Fibroblast of the aortic adventitia (primary cell): ENCODE results near the gene DNMT1. TPM values are rescaled to one million over a fixed set of nuclear protein-coding genes. Genes with fewer than 3 reads are reported as not detected.

Experiments
- DNase-seq: peaks from one replicate; pipeline ENCODE4 v3.0.0-alpha.2; 2010; ENCODE audit warnings: low read depth
- H3K4me3 ChIP-seq: 2 replicates; pipeline ENCODE4 v1.5.1; 2011; ENCODE audit warnings: low read depth, mild to moderate bottlenecking, control low read depth, low read length, moderate library complexity
- CTCF ChIP-seq: IDR thresholded peaks from 2 replicates; pipeline ENCODE4 v1.5.1; 2011; ENCODE audit warnings: mild to moderate bottlenecking, low read length, control low read depth, inconsistent platforms; ENCODE audit not compliant: insufficient read depth
- total RNA-seq: library from RNA; depleted of rRNA; stranded (reverse); fragments of >200 nt; gene quantifications from 2 replicates; pipeline ENCODE4 v1.2.3, GENCODE V29; 2012; ENCODE audit warnings: low replicate concordance

The DNMT1 gene
- total RNA-seq, 1 donor = 116 TPM

DNA sequence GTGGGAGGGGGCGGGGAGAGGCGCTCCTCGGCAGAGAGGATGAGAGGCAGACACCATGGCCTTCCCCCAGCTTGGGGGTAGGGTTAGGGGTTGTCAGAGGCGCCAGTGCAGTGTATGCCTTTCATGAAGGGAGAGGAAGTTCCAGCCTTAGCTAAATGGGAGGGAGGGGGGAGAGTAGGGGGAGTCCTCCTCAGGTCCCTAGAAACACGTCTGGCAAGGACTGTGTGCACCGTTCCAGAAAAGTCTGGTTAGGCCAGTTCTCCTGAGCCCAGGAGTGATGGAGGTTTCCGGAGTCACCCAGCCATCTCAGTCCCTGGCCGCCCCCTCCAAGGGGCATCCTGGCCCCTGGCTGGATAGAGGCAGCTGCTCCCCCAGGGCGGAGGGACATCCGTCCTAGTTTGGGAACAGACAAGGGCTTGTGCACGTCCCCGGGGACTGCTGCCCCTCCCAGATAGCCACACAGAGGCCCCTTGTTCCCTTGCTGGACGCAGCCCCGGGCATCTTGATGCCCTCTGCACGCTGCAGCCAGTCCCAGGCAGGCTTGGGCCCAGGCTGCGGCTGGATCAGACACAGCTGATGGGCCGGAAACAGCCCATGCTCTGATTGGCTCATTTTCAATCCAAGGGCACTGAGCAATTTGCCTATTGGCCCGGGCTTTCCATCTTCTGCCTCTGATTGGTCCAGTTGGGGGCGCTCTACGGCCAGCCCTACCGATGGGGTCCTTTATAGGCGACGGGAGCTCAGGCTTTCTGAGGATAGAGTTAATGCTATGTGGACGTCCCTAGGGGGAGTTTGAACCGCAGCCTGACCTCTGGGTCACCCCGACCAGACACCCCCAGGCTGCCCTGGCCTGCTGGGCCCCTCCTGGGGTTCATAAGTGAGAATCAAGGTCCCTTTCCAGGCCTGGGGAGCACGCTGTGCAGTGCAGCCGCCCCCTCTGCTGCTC lies 32.5 kb upstream of the DNMT1 start:
- TF ChIP-seq CTCF = peak; percentile 4
- H3K4me3 ChIP-seq = peak overlapping the region; percentile 26
- DNase-seq = peak; percentile 55

GRCh38 chr19:10226376-10227025 lies 31.7 kb upstream of the DNMT1 start:
- H3K4me3 ChIP-seq = peak overlapping the region; percentile 28
- no peak for TF ChIP-seq CTCF
- DNase-seq = peak; percentile 100

DNA sequence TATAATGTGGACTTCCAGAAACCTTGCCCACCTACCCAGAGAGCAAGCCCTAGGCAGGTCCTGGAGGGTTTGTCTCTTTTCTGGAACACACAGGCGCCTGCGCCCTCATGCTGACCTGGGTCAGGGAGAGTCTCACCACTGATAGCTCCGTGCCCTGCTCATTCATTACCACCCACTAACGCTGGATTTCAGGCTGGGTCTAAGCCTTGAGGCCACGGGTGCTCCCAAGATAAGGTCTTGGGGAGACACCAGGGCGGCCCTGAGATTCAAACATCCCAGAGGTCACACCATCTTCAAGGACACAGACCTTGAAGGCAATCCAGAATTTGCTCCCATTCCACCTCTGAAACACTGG lies 31.2 kb upstream of the DNMT1 start:
- H3K4me3 ChIP-seq = peak overlapping the region; percentile 28
- no peak for DNase-seq
- no peak for TF ChIP-seq CTCF

GRCh38 chr19:10224337-10224736 lies 29.6 kb upstream of the DNMT1 start:
- no peak for TF ChIP-seq CTCF
- H3K4me3 ChIP-seq = no peak overlapping the region
- no peak for DNase-seq

DNA sequence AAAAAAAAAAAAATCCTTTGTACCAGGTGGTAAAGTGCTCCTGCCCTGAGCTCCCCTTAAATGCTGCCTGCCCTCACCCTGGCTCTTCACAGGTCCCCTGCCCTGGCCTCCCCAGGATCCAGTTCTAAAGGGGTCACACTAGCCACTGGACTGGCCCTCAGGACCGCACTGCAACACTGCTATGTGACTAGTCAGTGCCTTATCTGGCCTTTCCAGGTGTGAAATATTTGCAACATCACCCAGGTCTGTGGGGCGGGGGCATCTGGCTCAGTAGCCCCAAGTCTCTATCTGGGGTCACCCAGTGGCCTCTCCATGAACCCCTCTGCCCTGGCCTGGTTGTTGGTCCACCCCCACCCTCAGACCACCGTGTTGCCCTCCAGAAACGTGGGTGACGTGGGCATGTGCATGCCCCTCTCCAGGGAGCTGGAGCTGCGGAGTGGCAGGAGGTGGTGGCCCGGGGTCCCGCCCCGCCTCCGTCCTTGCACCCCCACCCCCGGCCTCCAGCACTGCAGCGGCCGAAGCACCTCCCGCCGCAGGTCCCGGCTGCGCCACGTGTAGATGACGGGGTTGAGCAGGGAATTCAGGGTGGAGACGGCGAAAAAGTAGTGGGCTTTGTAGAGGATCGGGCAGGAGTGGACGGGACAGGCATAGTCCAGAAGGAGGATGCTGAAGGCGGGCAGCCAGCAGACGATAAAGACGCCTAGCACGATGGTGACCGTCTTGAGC lies 28.9 kb upstream of the DNMT1 start:
- no peak overlapping the region for H3K4me3 ChIP-seq
- no peak for DNase-seq
- no peak for TF ChIP-seq CTCF

DNA sequence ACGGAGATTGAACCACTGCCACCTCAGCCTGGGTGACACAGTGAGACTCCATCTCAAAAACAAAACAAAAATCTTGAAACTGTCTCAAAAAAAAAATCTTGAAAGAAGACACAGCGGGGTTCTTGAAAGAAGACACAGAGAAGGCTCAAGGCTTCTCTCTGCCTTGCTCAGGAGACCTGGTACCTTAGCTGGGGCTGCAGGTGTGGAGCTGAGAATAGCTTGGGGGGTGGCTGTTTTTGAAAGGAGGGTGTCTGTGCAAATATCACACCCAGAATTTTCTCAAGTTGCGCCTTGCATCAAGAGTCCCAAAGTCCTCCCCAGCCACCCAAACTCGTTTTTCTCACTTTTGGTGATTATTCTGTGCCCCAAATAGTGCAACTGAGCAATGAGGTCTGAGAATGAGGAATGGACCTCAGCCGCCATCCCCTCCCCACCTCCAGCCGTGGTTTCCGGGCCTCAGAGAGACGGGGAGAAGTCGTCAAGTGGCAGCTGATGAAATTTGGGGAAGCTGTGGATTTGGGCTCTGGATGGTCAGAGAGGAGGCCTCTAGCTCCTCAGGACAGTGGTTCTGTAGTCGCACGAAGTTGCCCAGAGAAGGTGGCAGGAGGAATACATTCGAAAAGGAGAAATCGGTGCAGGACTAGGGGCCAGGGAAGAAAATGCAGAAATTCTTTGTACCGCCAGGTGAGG lies 27.6 kb upstream of the DNMT1 start:
- no peak overlapping the region for H3K4me3 ChIP-seq
- DNase-seq = no peak
- no peak for TF ChIP-seq CTCF
